HPDE6-E6E7 (cell line): ENCODE data around the gene BET1L.
"Not testable (repeated sequence)": the region's sequence is repeated elsewhere in the genome, so short reads cannot be mapped to it uniquely, and the experiment has no call there.

Source experiments
- DNase-seq: peaks from one replicate; pipeline ENCODE4 v3.0.0; 2011; ENCODE audit warnings: missing footprints; ENCODE audit errors: extremely low spot score

The BET1L gene

GRCh38 chr11:227824-228379 is 20.7 kb upstream of the BET1L start:
- DNase-seq = no peak

- DNase-seq = no peak
These were observed 18.7 kb upstream of the BET1L start for GRCh38 chr11:225734-226453.

DNA sequence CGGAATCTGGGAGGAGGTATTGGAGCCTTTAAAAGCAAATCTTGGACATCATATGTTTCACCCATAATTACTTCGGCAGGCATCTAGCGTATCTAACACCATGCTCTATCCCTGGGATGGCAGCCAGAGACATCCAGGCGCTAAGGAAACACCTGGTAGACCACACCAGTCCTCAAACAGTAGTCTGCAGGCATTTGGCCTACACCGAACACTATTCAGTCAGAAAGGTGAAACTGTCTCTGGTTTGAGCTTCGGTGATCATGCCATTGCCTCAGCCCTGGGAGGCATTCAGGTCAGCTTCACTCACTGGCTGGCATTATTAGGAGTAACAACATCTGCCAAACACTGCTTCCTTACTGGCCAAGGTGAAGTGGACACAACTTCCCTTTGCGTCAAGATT is 17.2 kb upstream of the BET1L start:
- DNase-seq = no peak

- no peak for DNase-seq
These were observed 16.7 kb upstream of the BET1L start for GRCh38 chr11:223884-224283.

GRCh38 chr11:223026-223789 is 16.0 kb upstream of the BET1L start:
- no peak for DNase-seq

GRCh38 chr11:221998-222789 is 15.0 kb upstream of the BET1L start:
- no peak for DNase-seq

GRCh38 chr11:221539-221938 is 14.3 kb upstream of the BET1L start:
- DNase-seq = no peak

- not testable (repeated sequence) for DNase-seq
These were observed 13.5 kb upstream of the BET1L start for GRCh38 chr11:220641-221215.

GRCh38 chr11:218815-219593 is 11.8 kb upstream of the BET1L start:
- no peak for DNase-seq

GRCh38 chr11:217704-218103 is 10.5 kb upstream of the BET1L start:
- no peak for DNase-seq

DNA sequence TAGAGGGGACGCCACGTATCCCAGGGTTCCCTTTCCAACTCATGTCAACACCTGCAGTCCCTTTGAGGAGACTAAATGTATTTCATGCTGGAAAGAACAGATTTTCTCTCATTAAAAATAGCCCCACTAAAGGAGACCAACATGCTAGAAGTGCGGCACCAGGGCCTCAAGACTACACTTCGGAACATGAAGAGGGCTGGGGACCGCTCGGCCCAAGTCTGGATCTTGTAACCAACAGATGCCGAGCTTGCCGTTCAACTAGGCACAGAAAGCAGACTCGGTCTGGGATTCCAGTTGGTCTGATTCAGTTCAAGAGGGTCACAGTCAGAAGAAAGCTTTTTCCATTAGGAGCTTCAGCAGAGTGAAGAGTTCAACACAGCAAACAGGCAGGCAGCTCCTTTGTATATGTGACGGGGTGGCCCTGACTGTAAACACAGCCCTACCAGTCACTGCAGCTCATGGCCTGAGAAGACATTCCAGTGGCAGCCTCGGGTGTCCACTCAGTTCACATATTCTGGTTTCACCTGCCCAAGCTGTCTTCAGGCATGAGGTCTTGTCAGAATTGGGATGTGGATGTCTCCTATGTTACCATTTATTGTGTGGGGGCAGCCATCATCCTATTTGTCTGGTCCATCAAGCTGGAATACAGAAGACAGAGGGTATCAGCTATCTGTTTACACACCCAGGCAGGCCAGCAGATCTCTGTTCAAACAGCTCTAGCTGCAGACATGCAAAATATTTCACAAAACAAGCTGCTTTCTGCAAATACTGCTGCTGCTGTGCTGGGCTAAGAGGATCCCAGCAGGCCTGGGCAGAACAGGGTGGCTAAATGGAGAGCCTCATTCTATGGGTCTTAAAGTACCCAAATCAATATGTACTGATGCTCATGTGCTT is 9.1 kb upstream of the BET1L start:
- DNase-seq = no peak

- no peak for DNase-seq
These were observed 8.4 kb upstream of the BET1L start for GRCh38 chr11:215581-216037.

GRCh38 chr11:214083-214482 is 6.9 kb upstream of the BET1L start:
- DNase-seq = no peak

GRCh38 chr11:213111-213510 is 5.9 kb upstream of the BET1L start:
- no peak for DNase-seq

DNA sequence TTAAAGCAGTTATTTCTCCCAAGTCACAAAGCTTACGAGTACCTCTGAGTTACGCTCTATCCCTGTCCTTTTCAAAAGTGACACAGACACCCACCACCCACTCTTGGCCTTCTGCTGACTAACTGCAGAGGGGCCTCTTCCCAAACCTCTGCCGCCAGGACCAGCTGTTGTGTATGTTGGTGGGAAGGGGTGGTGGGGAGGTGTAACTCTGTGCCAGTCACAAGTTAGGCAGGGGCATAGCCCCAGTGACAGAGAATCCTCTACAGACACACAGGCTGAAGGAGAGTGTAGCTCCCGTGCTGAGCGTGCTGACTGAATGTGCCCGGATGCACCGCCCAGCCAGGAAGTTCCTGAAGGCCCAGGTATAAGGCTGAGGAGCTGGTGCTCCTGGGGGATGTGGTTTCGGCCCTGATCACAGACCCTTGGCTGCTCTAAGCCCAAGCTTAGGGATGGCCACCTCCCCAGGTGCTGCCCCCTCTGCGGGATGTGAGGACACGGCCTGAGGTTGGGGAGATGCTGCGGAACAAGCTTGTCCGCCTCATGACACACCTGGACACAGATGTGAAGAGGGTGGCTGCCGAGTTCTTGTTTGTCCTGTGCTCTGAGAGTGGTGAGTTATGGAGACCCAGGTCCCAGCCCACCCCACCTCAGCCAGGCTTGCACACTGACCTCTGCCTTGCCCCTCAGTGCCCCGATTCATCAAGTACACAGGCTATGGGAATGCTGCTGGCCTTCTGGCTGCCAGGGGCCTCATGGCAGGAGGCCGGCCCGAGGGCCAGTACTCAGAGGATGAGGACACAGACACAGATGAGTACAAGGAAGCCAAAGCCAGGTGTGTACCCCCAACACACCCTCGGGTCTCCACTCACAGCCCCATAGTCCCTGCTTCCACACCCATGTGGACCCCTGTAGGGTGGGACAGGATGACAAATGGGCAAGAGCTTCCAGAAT is 5.2 kb upstream of the BET1L start:
- no peak for DNase-seq

DNA sequence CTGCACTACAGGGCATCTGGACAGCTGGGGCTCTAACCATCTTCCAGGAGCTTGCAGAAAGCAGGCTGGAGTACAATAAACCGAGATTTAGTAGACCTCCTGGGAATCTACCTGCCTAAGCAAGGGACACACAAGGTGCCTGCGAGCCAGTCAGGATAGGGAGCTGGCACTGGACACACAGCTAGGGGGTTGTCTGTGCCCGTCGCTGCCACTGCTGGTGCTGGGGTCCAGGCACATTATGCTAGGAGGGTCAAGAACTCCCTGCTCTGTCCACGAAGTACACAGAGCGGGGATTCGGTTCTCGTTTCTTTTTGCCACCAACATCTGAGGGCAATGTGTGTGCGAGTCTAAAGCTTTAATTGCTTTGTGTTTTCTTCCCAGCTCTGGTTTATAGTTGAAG is 4.5 kb upstream of the BET1L start:
- DNase-seq = no peak

- no peak for DNase-seq
These were observed 4.1 kb upstream of the BET1L start for GRCh38 chr11:211295-211694.

- no peak for DNase-seq
These were observed 3.6 kb upstream of the BET1L start for GRCh38 chr11:210803-211180.
